BJ (cell line): Measurements from ENCODE around the gene SCT. TPM values are rescaled to one million over a fixed set of nuclear protein-coding genes. Genes with fewer than 3 reads are reported as not detected.
A peak's percentile ranks its signal among the peaks of the same experiment; 100 is the strongest.

Experiments used
- CTCF ChIA-PET: fragments of 350-600 bp; formaldehyde crosslinking; extraction: SDS; loops from one replicate; lab custom pipeline; 2021; ENCODE audit warnings: antibody characterized with exemption, inconsistent platforms; lab: Yijun Ruan, JAX
- POLR2A ChIA-PET: fragments of 300-600 bp; sonication (Branson Sonifier 250); formaldehyde crosslinking; extraction: SDS; loops from one replicate; lab custom pipeline; 2021; ENCODE audit warnings: antibody characterized with exemption; lab: Charles Lee
- DNase-seq: peaks from one replicate; pipeline ENCODE4 v3.0.0-alpha.2; 2011; ENCODE audit warnings: low read depth
- H3K27me3 ChIP-seq: 2 replicates; pipeline ENCODE4 v1.6.0; 2011; ENCODE audit warnings: low read length; ENCODE audit not compliant: control insufficient read depth, insufficient read depth
- H3K36me3 ChIP-seq: 2 replicates; pipeline ENCODE4 v1.5.1; 2011; ENCODE audit warnings: low read length; ENCODE audit not compliant: control insufficient read depth, insufficient read depth
- H3K4me3 ChIP-seq: 2 replicates; pipeline ENCODE4 v1.5.1; 2011; ENCODE audit warnings: low read depth, mild to moderate bottlenecking, control low read depth, low read length
- polyA plus RNA-seq: library from polyadenylated mRNA; depleted of rRNA; stranded (reverse); fragments of >200 nt; gene quantifications from 2 replicates; pipeline ENCODE4 v1.2.3, GENCODE V29; 2011
- TF ChIP-seq, protein P1 (sequence below): IDR thresholded peaks from 2 replicates; pipeline ENCODE4 v1.5.1; 2011; ENCODE audit warnings: low read depth, mild to moderate bottlenecking, control low read depth, inconsistent platforms, low read length, moderate library complexity; ENCODE audit not compliant: insufficient read depth

The SCT gene
- polyA plus RNA-seq, 1 experiment, result not detected

GRCh38 chr11:613369-613968 is 13.5 kb downstream of the SCT start:
- H3K27me3 ChIP-seq, result no peaks in the 10 kb centered on the region
- TF ChIP-seq, protein P1, sequence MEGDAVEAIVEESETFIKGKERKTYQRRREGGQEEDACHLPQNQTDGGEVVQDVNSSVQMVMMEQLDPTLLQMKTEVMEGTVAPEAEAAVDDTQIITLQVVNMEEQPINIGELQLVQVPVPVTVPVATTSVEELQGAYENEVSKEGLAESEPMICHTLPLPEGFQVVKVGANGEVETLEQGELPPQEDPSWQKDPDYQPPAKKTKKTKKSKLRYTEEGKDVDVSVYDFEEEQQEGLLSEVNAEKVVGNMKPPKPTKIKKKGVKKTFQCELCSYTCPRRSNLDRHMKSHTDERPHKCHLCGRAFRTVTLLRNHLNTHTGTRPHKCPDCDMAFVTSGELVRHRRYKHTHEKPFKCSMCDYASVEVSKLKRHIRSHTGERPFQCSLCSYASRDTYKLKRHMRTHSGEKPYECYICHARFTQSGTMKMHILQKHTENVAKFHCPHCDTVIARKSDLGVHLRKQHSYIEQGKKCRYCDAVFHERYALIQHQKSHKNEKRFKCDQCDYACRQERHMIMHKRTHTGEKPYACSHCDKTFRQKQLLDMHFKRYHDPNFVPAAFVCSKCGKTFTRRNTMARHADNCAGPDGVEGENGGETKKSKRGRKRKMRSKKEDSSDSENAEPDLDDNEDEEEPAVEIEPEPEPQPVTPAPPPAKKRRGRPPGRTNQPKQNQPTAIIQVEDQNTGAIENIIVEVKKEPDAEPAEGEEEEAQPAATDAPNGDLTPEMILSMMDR, result no peak
- no peak overlapping the region for H3K4me3 ChIP-seq
- POLR2A ChIA-PET, result no interaction called here
- CTCF ChIA-PET, result no interaction called here
- peaks cover 42% of the 10 kb centered on the region for H3K36me3 ChIP-seq
- no peak for DNase-seq

- H3K27me3 ChIP-seq, result no peaks in the 10 kb centered on the region
- ChIA-PET CTCF (interaction anchor here (0.8 kb wide), 1 partner anchor 68 kb away, joined by 3 read pairs; no protein-coding TSS in a partner anchor), POLR2A (no interaction called here)
- H3K36me3 ChIP-seq, result peaks cover 41% of the 10 kb centered on the region
- no peak overlapping the region for H3K4me3 ChIP-seq
- no peak for DNase-seq
- TF ChIP-seq, protein P1, result no peak
Measured at GRCh38 chr11:612961-613300, 14.1 kb downstream of the SCT start.

DNA sequence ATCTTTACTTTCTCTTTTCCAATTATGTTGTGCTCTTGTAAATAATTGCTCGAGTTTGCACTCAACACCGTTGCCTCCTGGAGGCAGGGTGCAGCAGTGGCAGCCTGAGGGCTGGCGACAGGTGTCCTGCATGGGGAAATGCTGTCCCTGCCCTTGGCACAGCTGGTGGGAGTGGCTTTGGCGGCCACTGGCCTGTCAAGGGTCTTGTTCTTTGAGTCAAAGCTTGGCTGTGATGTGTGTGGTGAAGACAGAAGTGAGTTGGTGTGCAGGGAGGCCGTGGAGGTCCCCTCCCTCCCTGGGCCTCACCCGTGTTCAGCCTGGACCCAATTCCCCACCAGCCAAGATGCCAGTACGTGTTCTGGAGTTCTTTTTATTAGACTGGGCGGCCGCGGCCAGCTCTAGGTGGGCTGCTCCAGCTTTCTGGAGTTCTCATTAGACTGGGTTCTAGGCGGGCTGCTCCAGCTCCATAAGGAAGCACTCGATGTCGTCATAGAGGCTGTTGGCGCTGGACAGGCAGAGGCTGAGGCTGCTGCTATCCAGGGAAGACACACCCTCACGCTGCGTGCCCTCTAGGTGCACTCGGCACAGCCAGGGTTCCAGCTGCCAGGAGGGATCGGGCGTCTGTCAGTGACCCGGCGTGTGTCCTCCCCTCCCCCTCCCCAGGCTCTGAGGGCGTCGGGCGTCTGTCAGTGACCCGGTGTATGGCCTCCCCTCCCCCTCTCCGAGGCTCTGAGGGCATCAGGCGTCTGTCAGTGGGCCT is 14.6 kb downstream of the SCT start:
- DNase-seq, result no peak
- CTCF ChIA-PET, result interaction anchor here (0.6 to 1.3 kb wide), 4 partner anchors 9 to 236 kb away, joined by 3 to 6 read pairs (median 4); no protein-coding TSS in a partner anchor
- Histone ChIP-seq H3K4me3 (no peak overlapping the region), H3K27me3 (no peaks in the 10 kb centered on the region), H3K36me3 (peaks cover 41% of the 10 kb centered on the region)
- POLR2A ChIA-PET, result no interaction called here
- TF ChIP-seq, protein P1, result peak; percentile 35

DNA sequence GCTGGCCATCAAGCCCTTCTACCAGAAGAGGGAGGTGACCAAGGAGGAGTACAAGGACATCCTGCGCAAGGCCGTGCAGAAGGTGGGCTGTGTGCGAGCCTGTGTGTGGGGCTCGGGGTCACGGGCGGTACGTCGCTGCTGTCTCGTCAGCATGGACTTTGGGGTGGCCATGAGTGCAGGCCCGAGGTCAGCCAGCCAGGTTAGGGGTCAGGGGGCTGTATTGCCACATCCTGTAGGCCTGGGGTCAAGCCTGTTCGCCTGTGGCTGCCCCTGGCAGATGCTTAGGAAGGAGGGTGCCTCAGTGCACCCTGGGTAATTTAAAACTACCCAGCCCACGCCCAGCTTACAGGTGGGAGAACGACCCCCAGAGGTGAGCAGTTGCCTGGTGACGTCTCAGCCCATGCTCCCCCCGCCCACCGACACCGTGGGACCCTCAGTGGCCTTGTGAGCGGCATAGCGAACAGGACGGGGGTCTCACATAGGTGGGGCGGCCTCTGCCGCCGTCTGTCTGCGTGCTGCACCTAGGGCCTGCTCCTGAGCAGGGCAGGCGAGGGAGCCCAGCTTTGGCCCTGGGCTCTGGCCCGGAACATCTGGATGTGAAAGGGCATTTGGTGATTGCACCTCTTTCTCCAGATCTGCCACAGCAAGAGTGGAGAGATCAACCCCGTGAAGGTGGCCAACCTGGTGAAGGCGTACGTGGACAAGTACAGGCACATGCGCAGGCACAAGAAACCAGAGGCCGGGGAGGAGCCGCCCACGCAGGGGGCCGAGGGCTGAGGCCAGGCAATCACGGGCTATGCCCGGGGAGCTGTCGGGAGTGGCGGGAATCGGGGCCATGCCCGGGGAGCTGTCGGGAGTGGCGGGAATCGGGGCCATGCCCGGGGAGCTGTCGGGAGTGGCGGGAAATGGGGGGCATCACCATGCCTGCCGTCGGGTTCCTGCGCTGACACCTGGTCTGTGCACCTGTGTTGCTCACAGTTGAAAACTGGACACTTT is 15.7 kb downstream of the SCT start:
- TF ChIP-seq, protein P1, result no peak
- H3K27me3 ChIP-seq, result no peaks in the 10 kb centered on the region
- CTCF ChIA-PET, result interaction anchor here (0.6 to 1.3 kb wide), 4 partner anchors 8 to 237 kb away, joined by 3 to 6 read pairs (median 4); no protein-coding TSS in a partner anchor
- POLR2A ChIA-PET, result no interaction called here
- no peak overlapping the region for H3K4me3 ChIP-seq
- H3K36me3 ChIP-seq, result peaks cover 46% of the 10 kb centered on the region
- DNase-seq, result no peak
